ENCODE data around the gene SYNPR.

GRCh38 chr3:63328365-63328764, 50.3 kb downstream of the SYNPR start:
- TF ChIP-seq EZH2 (IDR thresholded peaks at IDR 0.05; ENCODE audit: borderline replicate concordance, low read length) (no peak), CTCF (conservative IDR thresholded peaks at IDR 0.05 in 1 of 2, IDR thresholded peaks at IDR 0.05 in 1 of 2; ENCODE audit: extremely low read depth in 1 of 2, insufficient read depth in 1 of 2, low read depth in 1 of 2, low read length in 2 of 2) (no peak)

Measured in mammary epithelial cell (primary cell).